SH-SY5Y (cell line): Measurements from ENCODE around the gene ARID4B.

Experiments used
- GATA2 ChIP-seq: IDR thresholded peaks from 2 replicates; pipeline ENCODE4 v1.6.1; 2011; ENCODE audit warnings: mild to moderate bottlenecking, low read depth, low read length
- GATA3 ChIP-seq: IDR thresholded peaks from 2 replicates; pipeline ENCODE4 v1.6.1; 2011; ENCODE audit warnings: low read depth, mild to moderate bottlenecking, low read length, moderate library complexity

DNA sequence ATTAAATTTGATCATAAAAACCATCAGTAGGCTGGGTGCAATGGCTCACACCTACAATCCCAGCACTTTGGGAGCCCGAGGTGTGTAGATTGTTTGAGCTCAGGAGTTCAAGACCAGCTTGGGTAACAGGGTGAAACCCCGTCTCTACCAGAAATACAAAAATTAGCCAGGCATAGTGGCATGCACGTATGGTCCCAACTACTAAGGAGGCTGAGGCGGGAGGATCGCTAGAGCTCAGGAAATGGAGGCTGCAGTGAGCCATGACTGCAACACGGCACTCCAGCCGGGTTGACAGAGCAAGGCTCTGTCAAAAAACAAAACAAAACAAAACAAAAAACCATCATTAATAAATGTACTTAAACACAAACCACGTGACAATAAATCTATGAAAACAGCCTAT is 61.0 kb downstream of the ARID4B start:
- no peak for TF ChIP-seq GATA2
- no peak for TF ChIP-seq GATA3
